ENCODE data around the gene PNPLA2. TPM values are rescaled to one million over a fixed set of nuclear protein-coding genes. Genes with fewer than 3 reads are reported as not detected.

Gene PNPLA2
- 23.5 and 32.9 TPM in 2 replicates for total RNA-seq

GRCh38 chr11:818396-819128 lies at the start of gene PNPLA2:
Gene PNPLA2, plus strand, starts transcription at chr11:818914. Its CDS starts 805 bp downstream, at chr11:819719.

DNA sequence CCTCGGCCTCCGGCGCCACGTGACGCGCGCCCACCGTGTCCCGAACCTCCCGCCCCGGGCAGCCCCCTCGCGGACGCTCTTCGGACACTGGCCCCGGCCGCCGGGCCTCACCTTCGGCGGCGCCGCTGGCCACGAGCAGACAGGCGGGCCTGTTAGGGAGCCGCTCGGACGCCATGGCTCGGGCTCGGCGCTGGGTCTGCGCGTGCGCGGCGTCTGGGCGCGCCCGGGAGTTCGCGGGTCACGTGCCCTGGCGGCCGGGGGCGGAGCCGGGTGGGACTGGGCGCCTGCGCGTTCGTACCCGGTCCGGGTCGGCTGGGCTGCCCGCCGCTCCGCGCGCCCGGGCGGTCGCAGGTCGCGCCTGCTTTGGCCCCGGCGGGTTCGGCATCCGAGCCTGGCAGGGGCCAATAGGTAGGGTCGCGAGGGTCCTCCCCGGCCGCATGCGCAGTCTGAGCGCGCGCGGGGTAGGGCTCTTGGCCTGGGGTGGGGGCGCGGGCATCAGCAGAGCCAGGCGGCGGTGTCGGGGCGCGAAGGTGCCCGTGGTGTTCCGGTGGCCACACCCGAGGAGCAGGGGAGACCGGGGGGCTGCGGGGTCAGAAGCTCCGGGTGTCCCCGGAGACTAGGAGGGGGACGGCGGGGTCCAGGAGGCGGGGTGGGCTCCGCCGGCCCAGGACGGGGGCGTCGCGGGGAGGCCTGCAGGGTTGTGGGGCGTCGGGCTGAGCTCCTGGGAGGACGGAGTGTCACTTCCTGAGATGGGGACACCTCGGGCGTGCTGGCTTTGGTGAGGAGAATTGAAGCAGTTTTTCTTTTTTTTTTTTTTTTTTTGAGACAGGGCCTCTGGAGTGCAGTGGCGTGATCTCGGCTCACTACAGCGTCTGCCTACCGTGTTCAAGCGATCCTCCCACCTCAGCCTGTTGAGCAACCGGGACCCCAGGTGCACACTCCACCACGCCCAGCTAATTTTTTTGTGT lies 41.1 kb upstream of the PNPLA2 start, which contains the start of gene GATD1:
GATD1 (minus strand) TSS at position 200 of the 968 bp plus-strand sequence; CDS start at position 175, 25 bp downstream.

DNA sequence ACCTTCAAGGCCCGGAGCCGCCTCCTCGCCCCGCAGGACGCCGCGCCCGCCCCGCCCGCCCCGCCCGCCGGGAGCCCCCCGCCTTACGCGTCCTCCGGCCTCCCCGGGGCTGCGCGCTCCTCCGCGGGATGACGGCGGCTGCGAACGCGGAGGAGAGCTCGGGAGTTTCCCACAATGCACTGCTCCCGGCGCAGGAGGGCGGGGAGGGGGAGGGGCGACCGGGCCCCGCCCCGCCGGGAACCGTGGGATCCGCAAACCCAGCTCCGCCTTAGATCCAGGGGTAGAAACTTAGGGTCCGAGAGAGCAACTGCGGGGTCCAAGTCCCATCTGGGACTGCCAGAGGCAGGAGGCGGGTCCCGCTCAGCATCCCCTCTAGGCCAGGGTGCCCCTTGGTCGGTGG lies 28.8 kb upstream of the PNPLA2 start, which contains the start of gene CEND1:
CEND1 (minus strand) TSS at position 148 of the 400 bp plus-strand sequence. CDS start 1,514 bp downstream, outside the sequence.

GRCh38 chr11:798093-798713 lies 20.5 kb upstream of the PNPLA2 start, which contains the start of gene SLC25A22:
Gene SLC25A22, minus strand, starts transcription at chr11:798281. Its CDS starts 3,275 bp downstream, at chr11:795006.

DNA sequence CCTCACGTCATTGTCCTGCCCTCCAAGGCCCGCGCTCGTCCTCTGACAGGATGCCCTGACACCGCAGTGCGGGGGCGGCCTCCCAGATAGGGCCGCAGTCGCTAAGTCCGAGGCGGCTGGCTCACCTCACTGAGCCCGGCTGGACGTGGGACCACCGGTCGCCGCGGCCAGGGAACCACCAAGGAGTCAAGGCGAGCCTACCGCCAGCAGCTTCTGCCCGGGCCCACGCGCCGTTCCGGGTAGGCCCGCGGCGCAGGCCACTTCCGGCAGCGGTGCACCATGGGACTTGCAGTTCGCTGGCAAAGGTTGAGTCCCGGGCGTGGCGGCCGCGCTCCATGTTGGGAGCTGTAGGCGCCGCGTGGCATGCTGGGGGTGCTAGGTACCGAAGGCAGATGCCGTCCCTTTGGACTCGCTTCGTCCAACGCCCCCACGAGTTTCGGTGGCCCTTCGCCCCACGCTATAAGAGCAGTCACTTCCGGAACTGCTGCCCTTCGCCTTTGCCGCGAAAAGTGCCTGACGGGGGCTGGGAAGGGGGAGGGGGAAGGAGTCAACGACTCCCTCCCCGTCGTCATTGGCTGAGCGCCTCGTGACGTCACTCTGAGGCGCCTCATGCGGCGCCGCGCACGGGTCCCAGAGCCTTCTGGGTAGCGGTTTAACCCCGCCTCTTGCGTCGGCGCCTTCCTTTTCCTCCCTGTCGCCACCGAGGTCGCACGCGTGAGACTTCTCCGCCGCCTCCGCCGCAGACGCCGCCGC lies 9.3 kb upstream of the PNPLA2 start, which contains the start of gene RPLP2:
RPLP2 (plus strand) TSS at position 681 of the 753 bp plus-strand sequence. CDS start 268 bp downstream, outside the sequence.

DNA sequence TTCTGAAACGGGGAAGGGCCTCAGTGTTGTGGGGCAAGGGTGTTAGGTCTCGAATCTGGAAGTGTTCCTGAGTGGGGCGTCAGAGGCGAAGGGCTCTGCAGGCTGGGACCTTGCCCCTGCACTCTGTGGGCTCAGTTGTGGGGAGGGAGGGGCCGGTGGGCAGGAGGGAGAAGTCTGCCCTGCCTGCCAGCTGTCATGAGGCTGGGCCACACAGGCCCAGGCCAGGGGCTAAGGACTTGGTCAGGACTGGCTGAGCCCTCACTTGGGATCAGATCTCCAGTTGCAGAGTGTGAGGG lies 9.1 kb downstream of the PNPLA2 start, which contains the start of gene CRACR2B:
CRACR2B (plus strand) TSS at position 23 of the 296 bp plus-strand sequence. CDS start 689 bp downstream, outside the sequence.

DNA sequence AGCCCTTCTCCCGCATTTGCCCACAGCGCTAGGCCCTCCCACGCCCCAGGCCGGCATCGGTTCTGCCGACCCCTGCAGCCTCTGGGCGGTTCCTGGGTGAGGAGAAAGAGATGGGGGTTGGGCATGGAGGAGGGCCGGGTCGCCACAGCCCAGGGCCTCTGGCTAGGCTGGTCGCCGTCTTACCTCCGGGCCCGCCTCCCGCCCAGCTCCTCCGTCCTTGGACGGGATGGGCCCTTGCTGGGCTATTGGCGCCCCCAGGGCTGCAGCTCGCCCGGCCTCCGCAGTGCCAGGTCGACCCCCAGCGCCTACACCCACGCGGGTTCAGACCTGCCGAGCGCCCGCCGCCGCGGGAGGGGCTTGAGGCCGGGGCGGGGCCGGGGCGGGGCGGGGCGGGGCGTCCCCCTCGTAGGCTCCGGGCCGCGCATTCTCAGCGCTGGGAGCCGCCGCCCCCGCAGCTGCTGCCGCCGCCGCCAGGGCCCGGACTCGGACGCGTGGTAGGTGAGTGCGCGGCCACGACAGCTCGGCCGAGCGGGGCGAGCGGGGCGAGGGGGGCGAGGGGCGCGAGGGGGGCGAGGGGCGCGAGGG lies 13.9 kb downstream of the PNPLA2 start, which contains the start of gene CD151:
CD151 (plus strand) TSS at position 424 of the 585 bp plus-strand sequence. CDS start 3,118 bp downstream, outside the sequence.

GRCh38 chr11:842370-843002 lies 23.8 kb downstream of the PNPLA2 start, which contains the start of the genes POLR2L and TSPAN4:
Gene POLR2L, minus strand, starts transcription at chr11:842529. Its CDS starts 21 bp downstream, at chr11:842508.
Gene TSPAN4, plus strand, starts transcription at chr11:842852. Its CDS starts 7,453 bp downstream, at chr11:850305.

Other genes with a start within 250 kb of the PNPLA2 start
- 22.3 and 41.2 TPM in 2 replicates for gene PHRF1, start 242.4 kb upstream of the PNPLA2 start, total RNA-seq
- gene IRF7, start 203.0 kb upstream of the PNPLA2 start, total RNA-seq, result 5.9 and 6.5 TPM in 2 replicates
- not detected in 2 replicates for gene CDHR5, start 194.0 kb upstream of the PNPLA2 start, total RNA-seq
- gene SCT, start 191.7 kb upstream of the PNPLA2 start, total RNA-seq, result not detected in 2 replicates
- gene DRD4, start 181.6 kb upstream of the PNPLA2 start, total RNA-seq, result 0.09 TPM in 1 of 2 replicates, not detected in the other
- gene DEAF1, start 123.7 kb upstream of the PNPLA2 start, total RNA-seq, result 22.6 and 31.6 TPM in 2 replicates
- 8.3 and 10.1 TPM in 2 replicates for gene TMEM80, start 123.1 kb upstream of the PNPLA2 start, total RNA-seq
- gene EPS8L2, start 112.7 kb upstream of the PNPLA2 start, total RNA-seq, result 18.7 and 31.3 TPM in 2 replicates
- gene TALDO1, start 71.5 kb upstream of the PNPLA2 start, total RNA-seq, result 121 and 178 TPM in 2 replicates
- 17.8 and 30.4 TPM in 2 replicates for gene GATD1, start 41.4 kb upstream of the PNPLA2 start, total RNA-seq
- 0.89 and 1.8 TPM in 2 replicates for gene CEND1, start 28.8 kb upstream of the PNPLA2 start, total RNA-seq
- 8.9 and 28.8 TPM in 2 replicates for gene SLC25A22, start 20.6 kb upstream of the PNPLA2 start, total RNA-seq
- 15.7 and 15.8 TPM in 2 replicates for gene PIDD1, start 13.7 kb upstream of the PNPLA2 start, total RNA-seq
- gene RPLP2, start 8.9 kb upstream of the PNPLA2 start, total RNA-seq, result 123 and 263 TPM in 2 replicates
- 0.30 and 1.2 TPM in 2 replicates for gene CRACR2B, start 9.0 kb downstream of the PNPLA2 start, total RNA-seq
- 986 and 1,024 TPM in 2 replicates for gene CD151, start 14.0 kb downstream of the PNPLA2 start, total RNA-seq
- gene POLR2L, start 23.6 kb downstream of the PNPLA2 start, total RNA-seq, result 32.7 and 88.1 TPM in 2 replicates
- 178 and 183 TPM in 2 replicates for gene TSPAN4, start 23.9 kb downstream of the PNPLA2 start, total RNA-seq
- 105 and 112 TPM in 2 replicates for gene CHID1, start 91.9 kb downstream of the PNPLA2 start, total RNA-seq
- gene AP2A2, start 107.0 kb downstream of the PNPLA2 start, total RNA-seq, result 28.8 and 46.0 TPM in 2 replicates
- gene MUC6, start 217.8 kb downstream of the PNPLA2 start, total RNA-seq, result not detected in 2 replicates

All from smooth muscle cell of the umbilical artery (primary cell).